GM21717 (cell line): Measurements from ENCODE around the gene RBBP5.

Source experiments
- ATAC-seq: cut with Tn5 transposase; IDR thresholded peaks from one replicate; pipeline ENCODE4 v1.9.1; 2021; ENCODE audit warnings: mild to moderate bottlenecking, moderate library complexity; ENCODE audit not compliant: unreplicated experiment

RBBP5 gene

GRCh38 chr1:205038132-205038786 lies 83.5 kb downstream of the RBBP5 start:
- no peak for ATAC-seq

DNA sequence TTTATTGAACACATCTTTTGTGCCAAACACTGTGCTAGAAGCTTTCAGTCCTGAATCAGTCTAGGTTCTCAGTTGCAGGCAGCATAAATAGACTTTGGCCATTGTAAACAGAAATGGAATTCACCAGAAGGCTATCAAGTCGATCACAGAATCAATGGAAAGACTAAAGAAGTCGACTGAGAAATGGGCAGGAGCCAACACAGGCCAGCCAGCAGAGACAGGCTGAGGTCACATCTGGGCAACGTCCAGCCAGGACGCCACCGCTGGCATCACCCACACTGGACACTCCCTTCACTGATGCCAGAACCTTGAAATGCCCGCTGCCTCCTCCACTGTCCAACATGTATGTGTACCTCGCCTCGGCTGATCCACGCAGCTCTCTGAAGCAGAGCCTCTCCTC lies 84.2 kb downstream of the RBBP5 start:
- ATAC-seq, result no peak
